Liver (tissue), 9 donors: Measurements from ENCODE around the gene C2orf74. TPM values are rescaled to one million over a fixed set of nuclear protein-coding genes. Genes with fewer than 3 reads are reported as not detected.

ENCODE experiments used
- DNase-seq: peaks from one replicate; pipeline ENCODE4 v3.0.0-alpha.2; 2017; ENCODE audit warnings: low spot score
- H3K27ac ChIP-seq, 2 donors: one replicate each; pipeline ENCODE4 v1.7.0; 2013; ENCODE audit warnings: inconsistent platforms in 2 of 2, low read length in 2 of 2, control low read depth in 1 of 2, low read depth in 1 of 2, mild to moderate bottlenecking in 1 of 2
- H3K27me3 ChIP-seq, 4 donors: one replicate each; pipeline versions ENCODE4 v1.6.1 to v1.7.0; 2013; ENCODE audit warnings: low read length in 3 of 4, inconsistent platforms in 1 of 4, mild to moderate bottlenecking in 1 of 4, moderate library complexity in 1 of 4; ENCODE audit not compliant: control insufficient read depth in 4 of 4, insufficient read depth in 4 of 4
- H3K36me3 ChIP-seq, 4 donors: one replicate each; pipeline versions ENCODE4 v1.6.1 to v1.7.0; 2013; ENCODE audit warnings: low read length in 3 of 4, mild to moderate bottlenecking in 3 of 4, low read depth in 1 of 4, moderate library complexity in 1 of 4; ENCODE audit not compliant: control insufficient read depth in 4 of 4, insufficient read depth in 3 of 4
- H3K4me1 ChIP-seq, 4 donors: one replicate each; pipeline versions ENCODE4 v1.6.1 to v1.7.0; 2013; ENCODE audit warnings: low read length in 3 of 4, mild to moderate bottlenecking in 3 of 4, moderate library complexity in 1 of 4; ENCODE audit not compliant: control insufficient read depth in 4 of 4, insufficient read depth in 4 of 4
- H3K4me3 ChIP-seq, 3 donors: one replicate each; pipeline versions ENCODE4 v1.6.1 to v1.7.0; 2013; ENCODE audit warnings: low read length in 3 of 3, control low read depth in 1 of 3, low read depth in 1 of 3, mild to moderate bottlenecking in 1 of 3
- H3K9ac ChIP-seq, 2 donors: one replicate each; pipeline ENCODE4 v1.7.0; 2013; ENCODE audit warnings: low read length in 2 of 2, mild to moderate bottlenecking in 2 of 2, moderate library complexity in 2 of 2, control low read depth in 1 of 2, low read depth in 1 of 2
- H3K9me3 ChIP-seq, 4 donors: one replicate each; pipeline versions ENCODE4 v1.6.1 to v1.7.0; 2013; ENCODE audit warnings: low read length in 3 of 4; ENCODE audit not compliant: control insufficient read depth in 4 of 4
- FOXA1 ChIP-seq: IDR thresholded peaks from 2 replicates; pipeline ENCODE4 v1.6.1; 2016; ENCODE audit warnings: antibody characterized with exemption
- FOXA2 ChIP-seq: IDR thresholded peaks from 2 replicates; pipeline ENCODE4 v1.6.1; 2016; ENCODE audit warnings: antibody characterized with exemption
- GABPA ChIP-seq, 2 donors: IDR thresholded peaks in 1 of 2; conservative IDR thresholded peaks in 1 of 2; 2 replicates each; pipeline ENCODE4 v1.6.1; 2016; ENCODE audit warnings: antibody characterized with exemption in 2 of 2, mild to moderate bottlenecking in 1 of 2, moderate library complexity in 1 of 2
- HNF4A ChIP-seq, 2 donors: conservative IDR thresholded peaks; 2 replicates each; pipeline ENCODE4 v1.6.1; 2016; ENCODE audit warnings: antibody characterized with exemption in 2 of 2, mild to moderate bottlenecking in 2 of 2
- HNF4G ChIP-seq: IDR thresholded peaks from 2 replicates; pipeline ENCODE4 v1.6.1; 2016; ENCODE audit warnings: antibody characterized with exemption
- JUND ChIP-seq, 2 donors: IDR thresholded peaks; 2 replicates each; pipeline ENCODE4 v1.6.1; 2016; ENCODE audit warnings: antibody characterized with exemption in 2 of 2
- MAX ChIP-seq: IDR thresholded peaks from 2 replicates; pipeline ENCODE4 v1.6.1; 2016; ENCODE audit warnings: antibody characterized with exemption
- NR2F2 ChIP-seq: IDR thresholded peaks from 2 replicates; pipeline ENCODE4 v1.6.1; 2016; ENCODE audit warnings: antibody characterized with exemption
- RAD21 ChIP-seq, 2 donors: IDR thresholded peaks; 2 replicates each; pipeline ENCODE4 v1.6.1; 2016; ENCODE audit warnings: antibody characterized with exemption in 2 of 2, mild to moderate bottlenecking in 2 of 2
- REST ChIP-seq: IDR thresholded peaks from 2 replicates; pipeline ENCODE4 v1.6.1; 2016; ENCODE audit warnings: antibody characterized with exemption, mild to moderate bottlenecking
- RXRA ChIP-seq, 2 donors: IDR thresholded peaks; 2 replicates each; pipeline ENCODE4 v1.6.1; 2017 to 2018; ENCODE audit warnings: antibody characterized with exemption in 2 of 2, mild to moderate bottlenecking in 1 of 2
- SP1 ChIP-seq: IDR thresholded peaks from 2 replicates; pipeline ENCODE4 v1.6.1; 2018; ENCODE audit warnings: antibody characterized with exemption, mild to moderate bottlenecking
- TAF1 ChIP-seq: conservative IDR thresholded peaks from 2 replicates; pipeline ENCODE4 v1.6.1; 2016; ENCODE audit warnings: antibody characterized with exemption, mild to moderate bottlenecking
- YY1 ChIP-seq: IDR thresholded peaks from 2 replicates; pipeline ENCODE4 v1.6.1; 2016; ENCODE audit warnings: antibody characterized with exemption, mild to moderate bottlenecking
- WGBS: extraction: QIAGEN DNeasy Blood & Tissue Kit; methylation state at CpG from one replicate; pipeline ENCODE4 v1.1.7; 2013; 5-methylcytosine and 5-hydroxymethylcytosine counted together
- polyA plus RNA-seq, 2 donors: library from polyadenylated mRNA; stranded (reverse) in 1 of 2; unstranded in 1 of 2; fragments of 200-250 nt in 1 of 2; fragments of >200 nt in 1 of 2; fragmentation: Nextera tagmentation in 1 of 2; extraction: Ambion mirVana in 1 of 2; gene quantifications; one replicate each; pipeline versions ENCODE4 v1.2.1 to v1.2.3, GENCODE V29; 2013 to 2015
- total RNA-seq, 2 donors: library from RNA; depleted of rRNA; stranded (reverse); fragments of >200 nt; gene quantifications; one replicate each; pipeline ENCODE4 v1.2.3, GENCODE V29; 2014
- TF ChIP-seq, protein P1 (sequence below): IDR thresholded peaks from 2 replicates; pipeline ENCODE4 v1.6.1; 2016; ENCODE audit warnings: antibody characterized with exemption
- TF ChIP-seq, protein P2 (sequence below): fragments of 150-350 bp; IDR thresholded peaks from 2 replicates; pipeline ENCODE4 v1.5.1; 2017; ENCODE audit warnings: improper control_type of control experiment, low read depth, low read length; ENCODE audit not compliant: missing input control
- donor health status: healthy.
- donor health status: healthy.
- donor health status: healthy.
- donor health status: healthy.
- donor health status: healthy.

The C2orf74 gene
- total RNA-seq (1 to 10 TPM; 3.5 to 3.6 TPM), polyA plus RNA-seq (10 to 100 TPM in 1 of 2 donors, 1 to 10 TPM in 1; 7.6 to 23.3 TPM)

DNA sequence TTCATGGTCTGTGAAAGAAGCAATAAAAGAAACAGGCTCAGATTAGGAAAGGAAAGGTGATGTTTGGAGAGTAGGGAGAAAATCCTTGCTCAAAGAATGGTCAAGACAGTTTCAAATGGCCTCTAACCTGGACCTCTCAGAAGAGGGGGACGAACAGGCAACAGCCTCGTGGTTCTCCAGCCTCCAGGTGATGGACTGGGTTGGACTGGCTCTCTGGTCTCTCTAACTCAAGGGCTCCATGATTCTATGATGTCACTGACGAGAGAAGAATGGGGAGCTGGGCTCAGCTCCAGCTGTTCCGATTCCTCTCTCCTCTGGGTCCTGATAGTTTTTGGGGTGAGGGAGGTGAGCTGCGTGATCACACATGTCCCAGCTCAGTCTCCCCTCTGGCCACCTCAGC lies at the start of gene C2orf74:
Gene C2orf74 (plus strand): TSS at position 301 of the 400 bp plus-strand sequence. CDS start 327 bp downstream, outside the sequence.
- H3K27me3 ChIP-seq = no peaks in the 10 kb centered on the region
- H3K9ac ChIP-seq = no peak within 1 kb of the TSS
- no peak for DNase-seq
- H3K4me1 ChIP-seq = peaks cover 0 to 8% (median under 1%) of the 10 kb centered on the region in 4 donors
- H3K4me3 ChIP-seq = no peak within 1 kb of the TSS
- H3K27ac ChIP-seq = no peak within 1 kb of the TSS
- H3K9me3 ChIP-seq = peaks cover 0 to 6% (median 1%) of the 10 kb centered on the region in 4 donors
- 97% methylated on average over 5 of the region's 5 CpGs for WGBS
- H3K36me3 ChIP-seq = peaks cover 0 to 27% (median 17%) of the 10 kb centered on the region in 4 donors
- TF ChIP-seq RXRA (IDR thresholded peaks at IDR 0.05) (no peak), TAF1 (no peak), SP1 (no peak), YY1 (no peak), HNF4G (no peak), HNF4A (conservative IDR thresholded peaks at IDR 0.05) (no peak), GABPA (IDR thresholded peaks at IDR 0.05 in 1 of 2, conservative IDR thresholded peaks at IDR 0.05 in 1 of 2) (no peak), FOXA1 (no peak), MAX (no peak)
- TF ChIP-seq, protein P1, sequence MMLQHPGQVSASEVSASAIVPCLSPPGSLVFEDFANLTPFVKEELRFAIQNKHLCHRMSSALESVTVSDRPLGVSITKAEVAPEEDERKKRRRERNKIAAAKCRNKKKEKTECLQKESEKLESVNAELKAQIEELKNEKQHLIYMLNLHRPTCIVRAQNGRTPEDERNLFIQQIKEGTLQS = no peak
- TF ChIP-seq, protein P2, sequence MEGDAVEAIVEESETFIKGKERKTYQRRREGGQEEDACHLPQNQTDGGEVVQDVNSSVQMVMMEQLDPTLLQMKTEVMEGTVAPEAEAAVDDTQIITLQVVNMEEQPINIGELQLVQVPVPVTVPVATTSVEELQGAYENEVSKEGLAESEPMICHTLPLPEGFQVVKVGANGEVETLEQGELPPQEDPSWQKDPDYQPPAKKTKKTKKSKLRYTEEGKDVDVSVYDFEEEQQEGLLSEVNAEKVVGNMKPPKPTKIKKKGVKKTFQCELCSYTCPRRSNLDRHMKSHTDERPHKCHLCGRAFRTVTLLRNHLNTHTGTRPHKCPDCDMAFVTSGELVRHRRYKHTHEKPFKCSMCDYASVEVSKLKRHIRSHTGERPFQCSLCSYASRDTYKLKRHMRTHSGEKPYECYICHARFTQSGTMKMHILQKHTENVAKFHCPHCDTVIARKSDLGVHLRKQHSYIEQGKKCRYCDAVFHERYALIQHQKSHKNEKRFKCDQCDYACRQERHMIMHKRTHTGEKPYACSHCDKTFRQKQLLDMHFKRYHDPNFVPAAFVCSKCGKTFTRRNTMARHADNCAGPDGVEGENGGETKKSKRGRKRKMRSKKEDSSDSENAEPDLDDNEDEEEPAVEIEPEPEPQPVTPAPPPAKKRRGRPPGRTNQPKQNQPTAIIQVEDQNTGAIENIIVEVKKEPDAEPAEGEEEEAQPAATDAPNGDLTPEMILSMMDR = no peak

- H3K36me3 ChIP-seq = peaks cover 0 to 4% (median 0%) of the 10 kb centered on the region in 4 donors
Measured at GRCh38 chr2:61114147-61114546, 47.8 kb upstream of the C2orf74 start.

More at GRCh38 chr2:61114147-61114546, 47.8 kb upstream of the C2orf74 start:
- 92% methylated on average over 6 of the region's 6 CpGs for WGBS
- Histone ChIP-seq H3K27ac (no peak overlapping the region), H3K27me3 (no peaks in the 10 kb centered on the region), H3K9me3 (peaks cover 0 to 6% (median 0%) of the 10 kb centered on the region in 4 donors), H3K4me3 (no peak overlapping the region), H3K4me1 (no peaks in the 10 kb centered on the region), H3K9ac (no peak overlapping the region)
- no peak for DNase-seq
- TF ChIP-seq REST (no peak), YY1 (no peak), HNF4A (conservative IDR thresholded peaks at IDR 0.05) (no peak), FOXA1 (no peak), RXRA (IDR thresholded peaks at IDR 0.05) (no peak), TAF1 (no peak), GABPA (IDR thresholded peaks at IDR 0.05 in 1 of 2, conservative IDR thresholded peaks at IDR 0.05 in 1 of 2) (no peak), JUND (IDR thresholded peaks at IDR 0.05) (no peak), FOXA2 (no peak), NR2F2 (no peak), RAD21 (IDR thresholded peaks at IDR 0.05) (no peak)
- TF ChIP-seq, protein P2 = no peak
